AG09319 (cell line): ENCODE results near the gene NUP42.

Source experiments
- DNase-seq: peaks from one replicate; pipeline ENCODE4 v3.0.0-alpha.2; 2010; ENCODE audit warnings: low read depth; ENCODE audit errors: extremely low read depth
- TF ChIP-seq, protein P1 (sequence below): IDR thresholded peaks from 2 replicates; pipeline ENCODE4 v1.5.1; 2011; ENCODE audit warnings: low read depth, mild to moderate bottlenecking, inconsistent platforms, low read length, moderate library complexity

The NUP42 gene

GRCh38 chr7:23212395-23212794, 30.5 kb downstream of the NUP42 start:
- TF ChIP-seq, protein P1, sequence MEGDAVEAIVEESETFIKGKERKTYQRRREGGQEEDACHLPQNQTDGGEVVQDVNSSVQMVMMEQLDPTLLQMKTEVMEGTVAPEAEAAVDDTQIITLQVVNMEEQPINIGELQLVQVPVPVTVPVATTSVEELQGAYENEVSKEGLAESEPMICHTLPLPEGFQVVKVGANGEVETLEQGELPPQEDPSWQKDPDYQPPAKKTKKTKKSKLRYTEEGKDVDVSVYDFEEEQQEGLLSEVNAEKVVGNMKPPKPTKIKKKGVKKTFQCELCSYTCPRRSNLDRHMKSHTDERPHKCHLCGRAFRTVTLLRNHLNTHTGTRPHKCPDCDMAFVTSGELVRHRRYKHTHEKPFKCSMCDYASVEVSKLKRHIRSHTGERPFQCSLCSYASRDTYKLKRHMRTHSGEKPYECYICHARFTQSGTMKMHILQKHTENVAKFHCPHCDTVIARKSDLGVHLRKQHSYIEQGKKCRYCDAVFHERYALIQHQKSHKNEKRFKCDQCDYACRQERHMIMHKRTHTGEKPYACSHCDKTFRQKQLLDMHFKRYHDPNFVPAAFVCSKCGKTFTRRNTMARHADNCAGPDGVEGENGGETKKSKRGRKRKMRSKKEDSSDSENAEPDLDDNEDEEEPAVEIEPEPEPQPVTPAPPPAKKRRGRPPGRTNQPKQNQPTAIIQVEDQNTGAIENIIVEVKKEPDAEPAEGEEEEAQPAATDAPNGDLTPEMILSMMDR = no peak
- DNase-seq = no peak

DNA sequence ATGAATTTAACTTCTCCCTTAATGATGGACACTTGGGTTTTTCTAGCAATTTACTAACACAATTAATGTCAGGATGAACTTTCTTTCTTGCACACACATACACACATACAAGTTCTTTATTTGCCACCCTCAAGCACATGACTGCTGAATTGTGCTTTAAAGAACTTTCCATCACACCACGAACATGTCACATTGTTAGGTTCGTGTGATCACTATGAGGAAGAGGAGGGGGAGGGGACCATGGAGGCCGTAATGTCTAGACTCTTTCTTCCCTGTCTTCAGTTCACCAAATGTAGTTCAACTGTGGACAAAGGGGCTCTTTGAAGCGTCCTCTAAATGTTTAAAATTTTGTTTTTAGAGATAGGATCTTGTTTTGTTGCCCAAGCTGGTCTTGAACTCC, 31.0 kb downstream of the NUP42 start:
- TF ChIP-seq, protein P1 = no peak
- DNase-seq = no peak

- TF ChIP-seq, protein P1 = no peak
- no peak for DNase-seq
These were observed 31.9 kb downstream of the NUP42 start for GRCh38 chr7:23213755-23214154.

DNA sequence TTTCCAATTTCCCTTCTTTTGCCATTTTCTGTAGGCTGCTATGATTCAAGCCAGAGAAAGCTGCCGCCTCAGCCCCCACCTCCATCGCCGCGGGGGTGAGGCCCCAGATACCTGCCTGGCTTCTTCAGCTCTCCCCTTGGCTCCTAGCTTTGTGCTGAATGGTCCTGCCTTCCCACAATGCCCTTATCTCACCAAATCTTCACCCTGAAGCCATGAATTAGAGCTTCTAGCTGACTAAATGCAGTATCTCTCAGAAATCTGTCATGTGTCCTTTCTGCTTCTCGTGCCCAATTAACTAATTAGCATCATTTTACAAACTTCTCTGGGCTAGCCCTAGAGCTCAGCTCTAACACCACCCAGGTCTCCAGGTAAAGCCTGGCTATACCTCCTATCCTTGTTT, 32.6 kb downstream of the NUP42 start:
- TF ChIP-seq, protein P1 = no peak
- no peak for DNase-seq

DNA sequence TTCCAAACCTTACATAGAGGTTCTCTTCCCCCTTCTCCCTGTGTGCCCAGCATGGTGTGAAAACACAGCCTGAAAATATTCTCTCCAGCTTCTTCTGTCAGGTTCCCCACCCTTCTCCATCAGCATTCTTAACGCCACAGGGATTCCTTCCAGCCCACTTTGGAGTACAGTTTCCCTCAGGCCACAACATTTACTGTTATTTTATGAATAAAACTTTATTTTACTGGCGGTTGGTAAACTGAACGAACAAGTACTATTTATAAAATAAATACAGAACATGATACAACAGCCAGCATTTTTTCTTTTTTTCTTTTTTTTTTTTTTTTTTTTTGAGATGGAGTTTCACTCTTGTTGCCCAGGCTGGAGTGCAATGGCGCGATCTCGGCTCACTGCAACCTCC, 33.1 kb downstream of the NUP42 start:
- no peak for DNase-seq
- TF ChIP-seq, protein P1 = no peak

DNA sequence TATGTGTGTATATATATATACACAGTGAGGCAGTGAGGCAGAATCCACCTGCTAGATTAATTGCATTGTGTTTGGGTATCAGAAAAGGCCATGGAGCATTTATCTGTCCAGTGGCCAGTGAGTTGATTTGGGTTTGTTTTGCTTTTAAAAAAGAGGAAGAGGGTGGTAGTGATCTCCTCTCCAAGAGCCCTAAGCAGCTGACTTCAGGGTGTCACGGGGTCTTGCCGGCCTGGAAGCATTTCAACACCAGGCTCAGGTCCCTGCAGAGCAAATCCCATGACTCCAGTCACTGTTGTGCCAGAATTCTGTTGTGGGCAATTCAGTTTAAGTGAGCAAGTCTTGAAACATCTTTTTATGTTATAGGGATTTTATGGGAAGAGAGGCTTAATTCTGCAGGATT, 34.2 kb downstream of the NUP42 start:
- TF ChIP-seq, protein P1 = no peak
- DNase-seq = no peak

- TF ChIP-seq, protein P1 = no peak
- DNase-seq = no peak
These were observed 36.3 kb downstream of the NUP42 start for GRCh38 chr7:23218196-23218595.
